ENCODE data around the gene ADH5. TPM values are rescaled to one million over a fixed set of nuclear protein-coding genes. Genes with fewer than 3 reads are reported as not detected.
A peak's percentile ranks its signal among the peaks of the same experiment; 100 is the strongest.
"Not testable (repeated sequence)": the region's sequence is repeated elsewhere in the genome, so short reads cannot be mapped to it uniquely, and the experiment has no call there.

ADH5 gene
- polyA plus RNA-seq, 1 experiment: 205 TPM

DNA sequence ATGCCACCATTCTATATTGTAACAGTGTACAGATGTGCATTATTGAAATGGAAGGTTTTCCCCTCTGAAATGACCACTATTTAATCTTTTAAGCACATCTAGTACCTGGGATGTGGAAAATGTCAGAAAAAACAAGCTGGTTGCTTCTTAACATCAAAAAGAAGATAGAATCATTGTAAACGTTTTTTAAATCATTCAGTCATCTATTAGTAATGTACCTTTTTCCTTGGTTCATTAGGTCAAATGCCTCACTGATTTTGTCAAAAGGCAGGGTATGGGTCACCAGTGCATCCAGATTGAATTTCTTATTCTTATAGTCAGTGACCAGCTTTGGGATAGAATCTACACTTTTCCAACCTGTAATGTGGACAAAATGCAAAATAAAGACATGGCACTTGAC, 37.8 kb upstream of the ADH5 start:
- TF ChIP-seq, protein P1, sequence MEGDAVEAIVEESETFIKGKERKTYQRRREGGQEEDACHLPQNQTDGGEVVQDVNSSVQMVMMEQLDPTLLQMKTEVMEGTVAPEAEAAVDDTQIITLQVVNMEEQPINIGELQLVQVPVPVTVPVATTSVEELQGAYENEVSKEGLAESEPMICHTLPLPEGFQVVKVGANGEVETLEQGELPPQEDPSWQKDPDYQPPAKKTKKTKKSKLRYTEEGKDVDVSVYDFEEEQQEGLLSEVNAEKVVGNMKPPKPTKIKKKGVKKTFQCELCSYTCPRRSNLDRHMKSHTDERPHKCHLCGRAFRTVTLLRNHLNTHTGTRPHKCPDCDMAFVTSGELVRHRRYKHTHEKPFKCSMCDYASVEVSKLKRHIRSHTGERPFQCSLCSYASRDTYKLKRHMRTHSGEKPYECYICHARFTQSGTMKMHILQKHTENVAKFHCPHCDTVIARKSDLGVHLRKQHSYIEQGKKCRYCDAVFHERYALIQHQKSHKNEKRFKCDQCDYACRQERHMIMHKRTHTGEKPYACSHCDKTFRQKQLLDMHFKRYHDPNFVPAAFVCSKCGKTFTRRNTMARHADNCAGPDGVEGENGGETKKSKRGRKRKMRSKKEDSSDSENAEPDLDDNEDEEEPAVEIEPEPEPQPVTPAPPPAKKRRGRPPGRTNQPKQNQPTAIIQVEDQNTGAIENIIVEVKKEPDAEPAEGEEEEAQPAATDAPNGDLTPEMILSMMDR (IDR thresholded peaks at IDR 0.05; ENCODE audit: insufficient read depth, low read depth, low read length): no peak
- CTCF ChIA-PET: interaction anchor here (0.6 to 1.9 kb wide), 3 partner anchors 279 to 669 kb away, joined by 3 to 5 read pairs (median 3); no protein-coding TSS in a partner anchor
- no peaks in the 10 kb centered on the region for H3K27me3 ChIP-seq (ENCODE audit: control insufficient read depth, insufficient read depth, low read length)
- H3K36me3 ChIP-seq (ENCODE audit: control insufficient read depth, insufficient read depth, low read length): no peaks in the 10 kb centered on the region
- H3K4me3 ChIP-seq (ENCODE audit: low read depth, low read length): no peak overlapping the region
- POLR2A ChIA-PET: no interaction called here
- no peak for DNase-seq (ENCODE audit: low read depth)

DNA sequence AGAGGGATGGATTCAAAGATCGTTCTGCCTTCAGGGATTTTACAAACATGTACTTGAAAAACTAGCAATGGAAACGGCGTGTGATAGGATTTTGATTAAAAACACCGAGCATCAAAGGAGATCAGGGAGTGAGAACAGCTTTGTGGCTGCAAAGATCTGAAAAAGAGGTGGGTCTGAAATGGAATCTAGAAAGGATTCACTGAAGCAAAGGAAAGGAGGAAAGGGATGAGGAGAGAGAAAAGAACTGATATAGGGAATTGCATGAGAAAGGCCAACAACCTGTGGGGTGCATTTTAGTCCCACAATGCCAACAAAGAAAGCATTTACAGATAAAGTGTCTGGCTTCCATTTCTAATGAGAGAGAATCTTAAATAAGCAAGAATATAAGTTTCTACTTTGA, 32.4 kb upstream of the ADH5 start:
- CTCF ChIA-PET: interaction anchor here (0.7 to 2.0 kb wide), 4 partner anchors 9 to 342 kb away, joined by 3 to 10 read pairs (median 4); no protein-coding TSS in a partner anchor
- Histone ChIP-seq H3K4me3 (ENCODE audit: low read depth, low read length) (no peak overlapping the region), H3K36me3 (ENCODE audit: control insufficient read depth, insufficient read depth, low read length) (no peaks in the 10 kb centered on the region), H3K27me3 (ENCODE audit: control insufficient read depth, insufficient read depth, low read length) (no peaks in the 10 kb centered on the region)
- POLR2A ChIA-PET: no interaction called here
- TF ChIP-seq, protein P1 (IDR thresholded peaks at IDR 0.05; ENCODE audit: insufficient read depth, low read depth, low read length): no peak
- DNase-seq (ENCODE audit: low read depth): no peak

DNA sequence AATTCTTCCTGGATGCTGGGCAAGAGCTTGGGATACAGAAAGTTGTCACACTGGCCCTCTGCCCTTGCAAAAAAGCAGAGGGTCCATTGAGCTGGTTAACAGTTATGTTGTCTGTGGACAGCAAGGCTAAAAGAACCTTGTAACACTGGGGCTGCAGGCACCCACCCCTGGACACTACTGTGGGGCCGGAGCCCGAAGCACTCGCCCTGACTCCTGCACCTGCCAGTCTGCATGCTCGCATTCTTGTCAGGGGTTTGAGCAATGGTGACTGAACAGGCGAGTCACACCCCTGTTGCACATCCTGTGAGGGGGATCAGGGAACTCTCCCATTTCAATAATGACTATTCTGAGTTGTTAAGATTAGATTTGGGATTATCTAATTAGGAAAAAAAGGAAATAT, 31.9 kb upstream of the ADH5 start:
- CTCF ChIA-PET: interaction anchor here (1.4 to 2.0 kb wide), 2 partner anchors 10 to 284 kb away, joined by 5 to 10 read pairs; no protein-coding TSS in a partner anchor
- DNase-seq (ENCODE audit: low read depth): no peak
- TF ChIP-seq, protein P1 (IDR thresholded peaks at IDR 0.05; ENCODE audit: insufficient read depth, low read depth, low read length): no peak
- H3K27me3 ChIP-seq (ENCODE audit: control insufficient read depth, insufficient read depth, low read length): no peaks in the 10 kb centered on the region
- H3K36me3 ChIP-seq (ENCODE audit: control insufficient read depth, insufficient read depth, low read length): no peaks in the 10 kb centered on the region
- no peak overlapping the region for H3K4me3 ChIP-seq (ENCODE audit: low read depth, low read length)
- POLR2A ChIA-PET: no interaction called here

DNA sequence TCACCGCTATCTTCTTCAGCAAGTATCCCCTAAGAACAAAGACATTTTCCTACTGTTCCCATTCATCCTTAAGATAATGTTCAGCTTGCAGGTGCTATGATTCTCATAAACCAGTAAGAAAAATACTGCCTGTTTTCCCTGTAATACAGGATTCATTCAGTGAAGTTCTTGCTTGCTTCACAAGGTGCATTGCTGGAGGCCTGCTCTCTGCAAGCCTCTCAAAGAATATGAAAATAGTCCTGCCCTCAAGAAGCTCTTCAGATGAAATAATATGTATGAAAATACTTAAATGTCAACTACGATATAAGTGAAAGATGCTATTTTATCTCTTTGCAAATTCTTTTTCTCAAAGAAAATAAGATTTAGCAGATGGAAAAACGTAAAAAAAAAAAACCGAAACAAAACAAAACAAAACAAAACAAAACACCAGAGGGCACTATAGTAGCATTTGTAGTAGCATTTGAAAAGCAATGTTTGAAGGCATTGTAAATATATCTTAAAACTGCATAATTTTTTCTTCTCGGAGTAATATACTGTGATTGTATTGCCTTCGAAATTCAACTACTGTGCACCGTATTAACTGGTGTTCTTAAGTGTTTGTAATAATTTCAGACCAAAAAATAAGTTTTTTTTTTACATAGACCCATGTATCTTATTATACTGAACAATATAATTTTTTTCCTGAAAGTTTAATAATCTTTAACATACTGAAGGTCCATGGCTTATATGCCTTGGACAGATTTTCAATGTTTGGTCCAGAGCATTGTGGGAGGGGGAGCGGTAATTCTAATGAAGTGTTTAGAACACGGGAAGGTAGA, 29.5 kb upstream of the ADH5 start:
- H3K4me3 ChIP-seq (ENCODE audit: low read depth, low read length): no peak overlapping the region
- TF ChIP-seq, protein P1 (IDR thresholded peaks at IDR 0.05; ENCODE audit: insufficient read depth, low read depth, low read length): peak; percentile 10; the same call in 1 of the 2 replicates
- POLR2A ChIA-PET: no interaction called here
- no peaks in the 10 kb centered on the region for H3K27me3 ChIP-seq (ENCODE audit: control insufficient read depth, insufficient read depth, low read length)
- CTCF ChIA-PET: interaction anchor here (0.8 to 2.5 kb wide), 8 partner anchors 9 to 345 kb away, joined by 3 to 10 read pairs (median 4); partner anchors contain the start of gene ADH5
- no peaks in the 10 kb centered on the region for H3K36me3 ChIP-seq (ENCODE audit: control insufficient read depth, insufficient read depth, low read length)
- DNase-seq (ENCODE audit: low read depth): no peak

DNA sequence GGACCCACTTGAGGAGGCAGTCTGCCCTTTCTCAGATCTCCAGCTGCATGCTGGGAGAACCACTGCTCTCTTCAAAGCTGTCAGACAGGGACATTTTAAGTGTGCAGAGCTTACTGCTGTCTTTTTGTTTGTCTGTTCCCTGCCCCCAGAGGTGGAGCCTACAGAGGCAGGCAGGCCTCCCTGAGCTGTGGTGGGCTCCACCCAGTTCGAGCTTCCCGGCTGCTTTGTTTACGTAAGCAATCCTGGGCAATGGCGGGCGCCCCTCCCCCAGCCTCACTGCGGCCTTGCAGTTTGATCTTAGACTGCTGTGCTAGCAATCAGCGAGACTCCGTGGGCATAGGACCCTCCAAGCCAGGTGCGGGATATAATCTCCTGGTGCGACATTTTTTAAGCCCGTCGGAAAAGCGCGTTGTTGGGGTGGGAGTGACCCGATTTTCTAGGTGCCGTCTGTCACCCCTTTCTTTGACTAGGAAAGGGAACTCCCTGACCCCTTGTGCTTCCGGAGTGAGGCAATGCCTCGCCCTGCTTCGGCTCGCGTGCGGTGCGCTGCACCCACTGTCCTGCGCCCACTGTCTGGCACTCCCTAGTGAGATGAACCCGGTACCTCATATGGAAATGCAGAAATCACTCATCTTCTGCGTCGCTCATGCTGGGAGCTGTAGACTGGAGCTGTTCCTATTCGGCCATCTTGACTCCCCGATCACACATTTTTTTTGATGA, 28.7 kb upstream of the ADH5 start:
- H3K4me3 ChIP-seq (ENCODE audit: low read depth, low read length); DNase-seq (ENCODE audit: low read depth); H3K27me3 ChIP-seq (ENCODE audit: control insufficient read depth, insufficient read depth, low read length); POLR2A ChIA-PET; H3K36me3 ChIP-seq (ENCODE audit: control insufficient read depth, insufficient read depth, low read length): not testable (repeated sequence)
- CTCF ChIA-PET: interaction anchor here (0.8 to 2.5 kb wide), 8 partner anchors 10 to 346 kb away, joined by 3 to 10 read pairs (median 4); partner anchors contain the start of gene ADH5

DNA sequence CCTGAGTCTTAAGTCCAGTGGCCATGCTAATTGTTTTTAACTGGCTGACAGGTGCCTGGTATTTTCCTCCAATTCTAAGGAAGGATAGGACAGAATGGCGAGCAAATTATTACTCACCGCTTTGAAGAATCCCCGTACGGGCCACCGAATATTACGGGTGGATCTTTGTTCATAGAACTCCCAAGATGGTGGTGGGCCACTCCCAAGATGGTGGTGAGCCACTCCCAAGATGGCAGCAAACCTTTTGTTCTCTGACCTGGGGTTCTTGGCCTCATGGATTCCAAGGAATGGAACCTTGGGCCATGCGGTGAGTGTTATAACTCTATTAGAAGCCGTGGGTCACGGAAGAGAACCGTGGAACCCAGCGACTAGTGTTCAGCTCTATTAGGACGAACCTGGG, 20.7 kb upstream of the ADH5 start:
- CTCF ChIA-PET; POLR2A ChIA-PET; DNase-seq (ENCODE audit: low read depth); H3K27me3 ChIP-seq (ENCODE audit: control insufficient read depth, insufficient read depth, low read length); H3K36me3 ChIP-seq (ENCODE audit: control insufficient read depth, insufficient read depth, low read length); H3K4me3 ChIP-seq (ENCODE audit: low read depth, low read length): not testable (repeated sequence)

Data from BJ (cell line).